Sigmoid colon (tissue), 7 donors: Measurements from ENCODE around the gene AGXT2. TPM values are rescaled to one million over a fixed set of nuclear protein-coding genes. Genes with fewer than 3 reads are reported as not detected.

ENCODE experiments used
- DNase-seq: peaks from one replicate; pipeline ENCODE4 v3.0.0-alpha.2; 2019
- H3K27ac ChIP-seq, 4 donors: fragments of 200-600 bp; sonication (generic); one replicate each; pipeline ENCODE4 v1.5.1; 2016 to 2019; ENCODE audit warnings: mild to moderate bottlenecking in 1 of 4
- H3K27me3 ChIP-seq, 3 donors: fragments of 200-600 bp; sonication (generic); one replicate each; pipeline ENCODE4 v1.5.1; 2019; ENCODE audit warnings: mild to moderate bottlenecking in 1 of 3
- H3K36me3 ChIP-seq, 4 donors: fragments of 200-600 bp; sonication (generic); one replicate each; pipeline ENCODE4 v1.5.1; 2016 to 2019
- H3K4me1 ChIP-seq, 4 donors: fragments of 200-600 bp; sonication (generic); one replicate each; pipeline ENCODE4 v1.5.1; 2017 to 2019
- H3K4me3 ChIP-seq, 4 donors: fragments of 200-600 bp; sonication (generic); one replicate each; pipeline ENCODE4 v1.5.1; 2017 to 2019; ENCODE audit warnings: mild to moderate bottlenecking in 2 of 4, moderate library complexity in 1 of 4
- H3K9me3 ChIP-seq, 4 donors: fragments of 200-600 bp in 3 of 4; sonication (generic) in 3 of 4; one replicate each; pipeline versions ENCODE4 v1.5.1 to v1.6.1; 2013 to 2019
- CTCF ChIP-seq, 4 experiments: fragments of 450-650 bp in 3 of 4; fragments of 200-600 bp in 1 of 4; IDR thresholded peaks; one replicate each; pipeline ENCODE4 v1.5.1; 2016 to 2019; ENCODE audit warnings: antibody characterized with exemption in 4 of 4, mild to moderate bottlenecking in 3 of 4, moderate library complexity in 2 of 4
- EP300 ChIP-seq, 4 donors: sonication (generic); formaldehyde crosslinking; IDR thresholded peaks; one replicate each; pipeline ENCODE4 v1.6.1; 2017; ENCODE audit warnings: antibody characterized with exemption in 4 of 4
- POLR2A ChIP-seq, 2 donors: fragments of 450-650 bp; IDR thresholded peaks; one replicate each; pipeline ENCODE4 v1.6.1; 2016; ENCODE audit warnings: antibody characterized with exemption in 2 of 2, mild to moderate bottlenecking in 2 of 2, moderate library complexity in 2 of 2
- POLR2AphosphoS5 ChIP-seq, 4 donors: sonication (generic); formaldehyde crosslinking; IDR thresholded peaks; one replicate each; pipeline ENCODE4 v1.6.1; 2017; ENCODE audit warnings: antibody characterized with exemption in 4 of 4
- WGBS, 2 donors: extraction: QIAGEN DNeasy Blood & Tissue Kit; methylation state at CpG; one replicate each; pipeline ENCODE4 v1.1.7; 2013; 5-methylcytosine and 5-hydroxymethylcytosine counted together
- intact Hi-C: fragments of 100-400 bp; cut with DNase I; formaldehyde crosslinking; loops from one replicate; pipeline ENCODE4 v1.15.1; 2023
- polyA plus RNA-seq, 3 donors: library from polyadenylated mRNA; stranded (reverse); fragments of 200-250 nt; gene quantifications; one replicate each; pipeline ENCODE4 v1.2.3, GENCODE V29; 2013
- total RNA-seq, 4 donors: library from RNA; depleted of rRNA; stranded (reverse); fragments of >200 nt; gene quantifications; one replicate each; pipeline ENCODE4 v1.1.0, GENCODE V29; 2016
- donor health status: healthy with polysubstance abuse.
- donor health status: Bipolar disorder and iron deficiency.
- donor health status: healthy.

Gene AGXT2
- total and polyA plus RNA-seq, 7 donors = not detected

DNA sequence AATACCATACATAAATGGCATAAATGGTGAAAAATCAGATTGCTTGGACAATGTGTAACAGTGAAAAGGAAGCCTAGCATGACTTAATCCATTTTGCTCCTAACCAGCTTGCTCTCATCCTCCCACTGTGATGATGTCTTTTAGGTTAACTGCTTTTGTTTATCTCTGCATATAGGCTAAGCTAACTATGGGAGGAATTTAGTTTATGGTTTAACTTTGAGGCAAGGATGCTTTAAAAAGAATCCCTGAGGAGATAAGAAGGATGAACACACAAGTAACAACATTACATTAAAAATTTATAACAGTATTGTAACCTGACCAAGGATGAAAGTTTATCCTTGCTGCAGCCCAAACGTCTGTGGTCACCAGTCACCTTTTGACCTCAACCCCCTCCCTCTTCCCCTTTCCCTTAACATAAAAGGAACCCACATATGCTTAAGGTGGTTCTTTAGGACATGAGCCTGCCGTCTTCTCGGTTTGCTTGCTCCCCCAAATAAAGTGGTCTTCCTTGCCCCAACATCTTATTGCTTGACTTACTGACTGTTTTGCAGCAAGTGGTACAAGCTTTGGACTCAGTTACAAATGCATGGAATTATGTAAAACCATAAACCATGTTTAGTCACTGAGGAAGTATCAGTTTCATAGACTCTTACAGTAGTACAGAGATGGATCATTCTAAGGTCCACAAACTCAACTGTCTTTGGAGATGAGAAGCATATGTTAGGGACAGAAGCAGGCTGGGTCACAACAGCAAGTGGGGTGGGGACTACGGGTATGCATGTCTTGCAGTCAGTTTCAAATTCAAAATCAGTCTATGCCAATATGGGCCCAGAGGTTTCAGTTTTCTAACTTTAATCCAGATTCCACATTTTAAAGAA, 31.3 kb downstream of the AGXT2 start:
- WGBS, 2 donors = 42 to 55% methylated on average over 4 of the region's 4 CpGs
- Histone ChIP-seq H3K27ac (no peak overlapping the region), H3K36me3 (no peaks in the 10 kb centered on the region), H3K4me1 (no peaks in the 10 kb centered on the region), H3K9me3 (no peaks in the 10 kb centered on the region), H3K4me3 (no peak overlapping the region), H3K27me3 (no peaks in the 10 kb centered on the region)
- intact Hi-C loops = no loop called here
- TF ChIP-seq CTCF (IDR thresholded peaks at IDR 0.05) (no peak), EP300 (IDR thresholded peaks at IDR 0.05) (no peak), POLR2A (IDR thresholded peaks at IDR 0.05) (no peak), POLR2AphosphoS5 (IDR thresholded peaks at IDR 0.05) (no peak)
- no peak for DNase-seq

DNA sequence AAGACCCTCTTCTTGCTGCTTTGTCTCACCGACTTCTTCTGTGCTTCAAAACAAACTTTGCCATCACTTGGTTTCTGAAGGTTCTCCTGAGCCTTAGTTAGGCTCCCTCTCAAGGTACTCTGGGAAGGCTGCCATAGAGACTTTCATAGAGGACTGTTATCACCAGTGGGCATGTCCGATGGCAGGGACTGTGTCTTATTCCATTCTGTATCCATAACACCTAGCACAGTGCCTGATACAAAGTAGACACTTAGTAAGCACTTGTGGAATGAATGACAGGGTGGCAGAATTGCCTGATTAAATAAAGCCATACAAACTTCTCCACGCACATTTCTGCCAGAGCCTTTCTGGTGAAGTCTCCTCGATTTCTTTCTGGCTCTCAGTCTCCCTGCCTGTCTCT, 32.7 kb downstream of the AGXT2 start:
- DNase-seq = no peak
- WGBS, 2 donors = 68 to 90% methylated on average over 4 of the region's 4 CpGs

DNA sequence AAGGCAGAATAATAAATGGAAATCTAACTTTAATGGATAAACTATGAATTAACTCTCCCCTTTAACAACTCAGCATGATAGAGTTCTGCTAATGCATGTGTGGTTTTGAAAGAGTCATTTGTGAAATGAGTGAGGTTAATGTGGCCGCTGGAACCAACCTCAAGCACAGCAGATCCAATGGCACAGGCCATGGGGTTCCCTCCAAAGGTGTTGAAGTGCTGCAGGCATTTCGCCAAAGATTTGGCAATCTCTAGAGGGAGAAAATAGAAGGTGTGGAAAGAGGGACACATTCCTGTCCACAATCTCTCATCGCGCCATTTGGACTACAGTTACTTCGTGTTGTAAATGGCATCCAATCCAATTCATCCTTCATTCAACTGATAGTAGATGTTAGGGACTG, 35.0 kb downstream of the AGXT2 start:
- Histone ChIP-seq H3K4me1 (no peaks in the 10 kb centered on the region), H3K9me3 (no peaks in the 10 kb centered on the region), H3K27ac (no peak overlapping the region), H3K27me3 (no peaks in the 10 kb centered on the region), H3K36me3 (no peaks in the 10 kb centered on the region), H3K4me3 (no peak overlapping the region)
- 95% methylated on average over 5 of the region's 5 CpGs for WGBS, 2 donors
- TF ChIP-seq EP300 (IDR thresholded peaks at IDR 0.05) (no peak), CTCF (IDR thresholded peaks at IDR 0.05) (no peak), POLR2AphosphoS5 (IDR thresholded peaks at IDR 0.05) (no peak), POLR2A (IDR thresholded peaks at IDR 0.05) (no peak)
- no peak for DNase-seq
- intact Hi-C loops = no loop called here

More for the DNA sequence above, 32.7 kb downstream of the AGXT2 start:
- intact Hi-C loops = no loop called here
- Histone ChIP-seq H3K27ac (no peak overlapping the region), H3K36me3 (no peaks in the 10 kb centered on the region), H3K4me1 (no peaks in the 10 kb centered on the region), H3K27me3 (no peaks in the 10 kb centered on the region), H3K4me3 (no peak overlapping the region), H3K9me3 (no peaks in the 10 kb centered on the region)
- no peak for TF ChIP-seq POLR2A (IDR thresholded peaks at IDR 0.05)
- no peak for TF ChIP-seq CTCF (IDR thresholded peaks at IDR 0.05)
- TF ChIP-seq POLR2AphosphoS5 (IDR thresholded peaks at IDR 0.05) = no peak
- no peak for TF ChIP-seq EP300 (IDR thresholded peaks at IDR 0.05)

DNA sequence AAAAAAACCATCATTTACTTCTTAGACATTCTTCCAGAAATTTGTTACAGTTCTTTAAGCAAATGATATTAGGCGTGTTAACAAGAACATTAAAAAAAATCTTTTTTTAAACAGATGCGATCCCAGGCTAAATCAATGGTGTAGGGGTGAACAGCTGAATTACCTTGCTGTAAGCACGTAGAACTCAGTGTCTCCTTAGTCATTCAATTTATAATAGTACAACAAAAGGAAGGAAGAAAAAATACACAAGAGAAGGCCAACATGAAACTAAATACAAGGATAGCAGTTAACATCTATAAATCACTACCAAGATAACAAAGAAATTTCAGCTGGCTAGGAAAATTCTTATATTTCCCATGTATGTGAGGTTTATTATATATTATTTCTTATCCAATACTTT, 35.4 kb downstream of the AGXT2 start:
- intact Hi-C loops = no loop called here
- H3K27me3 ChIP-seq = no peaks in the 10 kb centered on the region
- no peak overlapping the region for H3K4me3 ChIP-seq
- no peak for DNase-seq
- TF ChIP-seq POLR2A (IDR thresholded peaks at IDR 0.05) (no peak), EP300 (IDR thresholded peaks at IDR 0.05) (no peak), POLR2AphosphoS5 (IDR thresholded peaks at IDR 0.05) (no peak), CTCF (IDR thresholded peaks at IDR 0.05) (no peak)
- H3K4me1 ChIP-seq = no peaks in the 10 kb centered on the region
- 81 to 84% methylated on average over 3 of the region's 3 CpGs for WGBS, 2 donors
- H3K27ac ChIP-seq = no peak overlapping the region
- no peaks in the 10 kb centered on the region for H3K36me3 ChIP-seq
- H3K9me3 ChIP-seq = no peaks in the 10 kb centered on the region
